NCI-H82 (cell line): ENCODE measurements around the gene PRDM4.

Experiments used
- DNase-seq: peaks from one replicate; lab custom pipeline; 2025; lab: John Stamatoyannopoulos, UW

PRDM4 gene

GRCh38 chr12:107760809-107761501 is at the start of gene PRDM4:
PRDM4 (minus strand) TSS chr12:107761137; CDS start chr12:107760515, 622 bp downstream.
- DNase-seq: peak; percentile 98

GRCh38 chr12:107807471-107808150 is 46.7 kb upstream of the PRDM4 start:
- no peak for DNase-seq

GRCh38 chr12:107805488-107806180 is 44.7 kb upstream of the PRDM4 start:
- no peak for DNase-seq

- DNase-seq: no peak
Observed at GRCh38 chr12:107803092-107803491, 42.2 kb upstream of the PRDM4 start.

- DNase-seq: no peak
Observed at GRCh38 chr12:107801150-107801549, 40.2 kb upstream of the PRDM4 start.

GRCh38 chr12:107798580-107798979 is 37.6 kb upstream of the PRDM4 start:
- no peak for DNase-seq

GRCh38 chr12:107794451-107794850 is 33.5 kb upstream of the PRDM4 start:
- DNase-seq: no peak

- DNase-seq: no peak
Observed at GRCh38 chr12:107791465-107792089, 30.6 kb upstream of the PRDM4 start.

GRCh38 chr12:107788690-107789458 is 27.9 kb upstream of the PRDM4 start:
- peak; percentile 88 for DNase-seq

- no peak for DNase-seq
Observed at GRCh38 chr12:107788281-107788680, 27.3 kb upstream of the PRDM4 start.

- DNase-seq: no peak
Observed at GRCh38 chr12:107783406-107784376, 22.8 kb upstream of the PRDM4 start.

- no peak for DNase-seq
Observed at GRCh38 chr12:107782067-107782466, 21.1 kb upstream of the PRDM4 start.

GRCh38 chr12:107780298-107780697 is 19.4 kb upstream of the PRDM4 start:
- no peak for DNase-seq

GRCh38 chr12:107779077-107779831 is 18.3 kb upstream of the PRDM4 start:
- DNase-seq: no peak

GRCh38 chr12:107778383-107779025 is 17.6 kb upstream of the PRDM4 start:
- no peak for DNase-seq

GRCh38 chr12:107776171-107776570 is 15.2 kb upstream of the PRDM4 start:
- no peak for DNase-seq

- DNase-seq: peak; percentile 43
Observed at GRCh38 chr12:107775093-107775721, 14.3 kb upstream of the PRDM4 start.

GRCh38 chr12:107774349-107775029 is 13.6 kb upstream of the PRDM4 start, which contains the start of gene ASCL4:
ASCL4 (plus strand) TSS chr12:107774704; CDS start chr12:107775219, 515 bp downstream.
- peak; percentile 11 for DNase-seq
